ENCODE results near the gene HOMEZ. TPM values are rescaled to one million over a fixed set of nuclear protein-coding genes. Genes with fewer than 3 reads are reported as not detected.
"Not testable (repeated sequence)": the region's sequence is repeated elsewhere in the genome, so short reads cannot be mapped to it uniquely, and the experiment has no call there.

HOMEZ gene
- total RNA-seq, 1 experiment from 2014 or later, result 11.9 TPM

DNA sequence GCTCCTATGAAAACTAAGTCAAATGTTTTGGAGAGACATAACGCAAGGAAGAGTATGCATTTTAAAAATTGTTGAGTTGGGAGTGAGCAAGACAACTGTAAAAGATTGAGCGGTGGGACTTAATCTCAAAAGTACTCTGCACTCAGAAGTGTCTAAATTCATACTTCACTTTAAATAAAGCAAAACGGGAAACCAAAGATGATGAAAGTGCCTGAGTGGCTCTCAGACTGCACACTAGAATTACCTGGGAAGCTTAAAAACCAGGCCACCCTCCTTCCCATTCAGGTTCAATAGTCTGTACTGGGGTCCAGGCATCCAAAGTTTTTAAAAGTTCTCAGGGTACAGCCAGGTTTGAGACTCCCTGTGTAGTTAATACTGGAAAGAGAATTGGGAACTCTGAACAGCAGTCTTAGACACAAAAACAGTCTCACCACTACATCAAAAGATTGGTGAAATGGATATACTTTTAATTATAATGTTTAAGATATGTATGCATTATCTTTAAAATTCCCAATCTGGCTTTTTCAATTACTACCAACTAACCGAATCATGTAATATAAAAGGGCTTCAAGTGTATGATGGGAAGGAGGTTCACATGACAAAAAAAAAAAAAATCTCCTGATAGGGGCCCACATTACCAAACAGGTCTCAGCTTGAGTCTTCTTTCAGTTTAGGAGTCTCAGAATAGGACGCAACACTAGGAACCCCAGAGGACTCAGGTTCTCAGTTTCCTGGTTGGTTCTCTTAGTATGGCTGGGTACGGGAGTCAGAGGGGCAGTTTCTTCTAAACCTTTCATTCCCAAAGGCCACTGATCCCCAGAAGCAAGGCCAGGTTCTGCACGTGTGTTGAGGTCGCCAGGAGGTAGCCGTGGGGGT, 1.0 kb downstream of the HOMEZ start:
- no peak for DNase-seq (ENCODE audit: low read depth)

DNA sequence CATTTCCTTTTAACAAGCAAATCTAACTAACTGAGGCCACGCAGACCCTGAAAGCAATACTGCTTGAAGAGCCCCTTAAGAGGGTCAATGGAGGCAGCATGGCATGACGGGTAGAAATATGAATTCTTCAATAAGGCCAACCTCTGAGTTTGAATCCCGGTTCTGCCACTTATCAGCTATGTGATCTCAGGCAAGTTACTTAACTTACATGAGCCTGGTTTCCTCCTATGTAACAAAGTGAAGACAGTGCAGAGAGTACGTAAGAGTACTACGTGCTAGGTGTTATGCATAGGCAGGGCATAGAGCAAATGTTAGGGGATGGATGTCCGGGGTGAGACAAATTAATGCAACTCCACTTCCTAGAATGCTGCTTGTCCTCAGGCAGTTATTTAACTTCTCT, 4.7 kb downstream of the HOMEZ start:
- DNase-seq (ENCODE audit: low read depth), result no peak

DNA sequence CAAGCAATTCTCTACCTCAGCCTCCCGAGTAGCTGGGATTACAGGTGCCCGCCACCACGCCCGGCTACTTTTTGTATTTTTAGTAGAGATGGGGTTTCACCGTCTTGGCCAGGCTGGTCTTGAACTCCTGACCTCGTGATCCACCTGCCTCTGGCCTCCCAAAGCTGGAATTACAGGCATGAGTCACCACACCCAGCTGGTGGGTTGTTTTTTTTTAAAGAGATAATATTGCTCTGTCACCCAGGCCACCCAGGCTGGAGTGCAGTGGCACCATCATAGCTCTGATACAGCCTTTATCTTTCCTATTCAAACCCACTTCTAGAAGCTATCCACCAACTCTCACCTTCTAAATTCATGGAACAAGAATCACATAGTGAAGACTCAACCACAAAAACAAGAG, 8.0 kb downstream of the HOMEZ start:
- DNase-seq (ENCODE audit: low read depth), result peak; percentile 17

DNA sequence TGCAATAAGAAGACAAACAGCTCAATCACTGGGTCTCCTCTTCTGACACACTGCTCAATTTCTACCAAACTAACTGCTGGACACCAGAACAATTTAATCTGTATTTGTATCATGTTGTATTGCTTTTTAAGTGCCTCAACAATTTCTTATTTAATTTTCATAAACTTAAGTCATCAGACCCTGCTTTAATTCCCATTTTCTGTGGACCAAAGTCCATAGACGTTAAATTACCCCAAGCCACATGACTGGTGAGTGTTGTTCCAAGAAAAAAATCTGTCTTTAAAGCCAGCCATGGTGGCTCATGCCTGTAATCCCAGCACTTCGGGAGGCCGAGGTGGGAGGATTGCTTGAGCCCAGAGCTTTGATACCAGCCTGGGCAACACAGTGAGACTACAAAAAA, 8.7 kb downstream of the HOMEZ start:
- DNase-seq (ENCODE audit: low read depth), result no peak

DNA sequence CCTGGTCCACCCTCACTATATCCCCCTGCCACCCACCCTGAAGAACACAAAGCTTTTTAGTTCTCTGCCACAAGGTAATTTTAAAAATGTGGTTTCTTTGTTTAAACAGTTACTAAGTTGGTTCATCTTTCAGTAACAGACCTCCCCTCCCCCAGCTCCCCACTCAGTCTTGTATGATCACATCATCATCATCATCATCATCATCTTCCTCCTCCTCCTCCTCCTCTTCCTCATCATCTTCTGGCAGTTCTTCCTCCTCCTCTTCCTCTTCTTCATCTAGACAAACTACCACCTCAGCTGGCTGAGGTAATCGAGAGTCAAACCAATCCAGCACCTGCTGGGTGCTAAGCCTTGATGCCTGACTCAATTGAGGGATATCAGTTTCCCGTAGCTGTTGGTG, 10.5 kb downstream of the HOMEZ start:
- DNase-seq (ENCODE audit: low read depth), result no peak

DNA sequence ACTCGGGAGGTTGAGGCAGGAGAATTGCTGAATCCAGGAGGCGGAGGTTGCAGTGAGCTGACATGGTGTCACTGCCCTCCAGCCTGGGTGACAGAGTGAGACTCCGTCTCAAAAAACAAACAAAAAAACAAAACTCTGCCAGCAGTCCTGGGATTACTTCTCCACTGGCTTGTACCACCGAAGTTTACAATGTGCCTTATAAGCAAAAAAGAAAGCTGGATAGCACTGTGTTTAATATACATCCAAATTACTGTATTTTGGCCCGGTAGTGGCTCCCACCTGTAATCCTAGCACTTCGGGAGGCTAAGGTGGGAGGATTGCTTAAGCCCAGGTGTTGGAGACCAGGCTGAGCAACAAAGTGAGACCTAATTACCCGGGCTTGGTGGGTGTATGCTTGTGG, 16.7 kb downstream of the HOMEZ start:
- DNase-seq (ENCODE audit: low read depth), result no peak

DNA sequence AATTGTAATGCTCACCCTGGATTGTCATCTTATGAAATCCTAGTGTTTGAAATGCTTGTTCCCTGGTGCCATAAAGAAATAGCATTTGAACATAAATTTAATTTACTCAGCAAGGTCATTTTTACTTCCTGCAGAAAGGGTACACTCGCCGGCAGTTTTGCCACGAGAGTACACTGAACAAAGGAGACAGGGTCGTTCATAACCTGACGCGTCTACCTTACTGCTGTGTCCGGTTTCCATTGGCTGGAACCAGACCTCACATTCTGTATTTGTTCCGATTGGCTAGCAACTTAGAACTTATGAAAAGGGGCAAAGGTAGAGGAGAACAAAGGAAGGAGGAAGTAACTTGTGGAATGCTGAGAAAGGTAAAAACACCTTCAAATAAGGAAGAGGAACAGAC, 25.1 kb downstream of the HOMEZ start:
- not testable (repeated sequence) for DNase-seq (ENCODE audit: low read depth)

DNA sequence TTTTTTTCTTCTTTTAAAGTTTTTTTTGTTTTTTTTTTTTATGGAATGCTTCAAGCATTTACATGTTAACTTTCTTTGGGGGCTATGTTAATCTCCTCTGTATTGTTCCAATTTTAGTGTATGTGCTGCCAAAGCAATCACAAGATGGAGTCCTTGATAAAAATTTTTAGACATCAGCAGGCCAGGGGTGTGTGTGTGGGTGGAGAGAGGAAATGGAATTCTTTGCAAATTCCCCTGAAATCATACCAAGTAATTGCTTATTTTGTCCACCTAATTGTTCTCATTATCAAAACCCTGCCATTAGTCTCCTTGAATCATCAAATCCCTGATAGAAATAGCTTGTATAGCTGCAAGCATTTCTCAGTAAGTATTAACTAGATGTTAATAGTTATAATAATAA, 26.5 kb downstream of the HOMEZ start:
- no peak for DNase-seq (ENCODE audit: low read depth)

DNA sequence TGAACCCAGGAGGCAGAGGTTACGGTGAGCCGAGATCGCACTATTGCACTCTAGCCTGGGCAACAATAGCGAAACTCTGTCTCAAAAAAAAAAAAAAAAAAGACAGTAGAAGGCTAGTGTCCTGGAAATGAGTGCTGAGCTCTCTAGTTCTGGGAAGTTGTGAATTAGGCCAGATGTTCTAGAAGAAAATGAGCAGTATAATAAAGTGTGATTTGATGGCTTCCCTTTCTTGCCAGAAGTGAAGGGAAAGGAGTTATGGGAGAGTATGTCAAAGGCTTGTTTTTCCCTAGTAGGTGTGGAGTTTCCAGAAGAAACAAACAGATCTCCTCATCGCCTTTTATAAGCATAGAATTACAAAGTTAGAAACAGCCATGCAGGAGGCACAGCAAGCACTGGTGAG, 27.7 kb downstream of the HOMEZ start:
- no peak for DNase-seq (ENCODE audit: low read depth)

DNA sequence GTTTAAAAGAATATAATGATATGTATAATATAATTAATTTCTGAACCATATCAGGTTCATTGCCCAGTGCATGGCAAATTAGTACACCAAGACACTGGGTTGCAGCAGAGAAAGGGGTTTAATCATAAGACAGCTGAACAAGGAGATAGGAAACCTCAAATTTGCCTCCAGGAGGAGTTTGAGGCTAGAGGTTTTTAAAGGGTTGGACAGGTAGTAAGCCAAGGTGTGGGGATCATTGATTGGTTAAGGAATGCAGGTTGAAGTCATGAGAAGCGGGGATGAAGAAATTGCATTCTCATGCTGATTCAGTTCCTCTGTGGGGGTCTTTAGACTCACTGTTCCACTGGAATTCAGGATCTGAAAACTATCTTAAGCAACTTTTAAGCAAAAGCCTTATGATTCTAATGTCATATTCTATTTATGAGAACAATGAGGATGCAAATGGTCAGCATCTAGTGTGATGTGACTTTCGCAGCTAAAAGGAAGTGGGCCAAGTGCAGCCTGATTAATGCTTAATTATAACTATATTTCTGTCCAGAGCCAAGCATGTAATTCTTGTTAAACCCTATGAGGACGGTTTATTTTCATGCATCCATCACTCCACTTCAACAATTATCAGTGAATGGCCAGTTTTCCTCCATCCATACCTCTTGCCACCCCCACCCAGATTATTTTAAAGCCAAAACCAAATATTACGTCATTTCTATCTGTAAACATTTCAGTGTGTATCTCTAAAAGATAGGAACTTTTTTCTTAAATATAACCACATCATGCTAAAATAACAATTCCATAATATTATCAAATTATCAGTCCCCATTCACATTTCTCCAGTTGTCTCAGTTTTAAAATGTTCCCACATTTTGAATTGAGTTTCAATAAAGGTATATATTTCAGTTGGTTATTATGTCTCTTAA, 33.3 kb downstream of the HOMEZ start:
- DNase-seq (ENCODE audit: low read depth), result no peak

DNA sequence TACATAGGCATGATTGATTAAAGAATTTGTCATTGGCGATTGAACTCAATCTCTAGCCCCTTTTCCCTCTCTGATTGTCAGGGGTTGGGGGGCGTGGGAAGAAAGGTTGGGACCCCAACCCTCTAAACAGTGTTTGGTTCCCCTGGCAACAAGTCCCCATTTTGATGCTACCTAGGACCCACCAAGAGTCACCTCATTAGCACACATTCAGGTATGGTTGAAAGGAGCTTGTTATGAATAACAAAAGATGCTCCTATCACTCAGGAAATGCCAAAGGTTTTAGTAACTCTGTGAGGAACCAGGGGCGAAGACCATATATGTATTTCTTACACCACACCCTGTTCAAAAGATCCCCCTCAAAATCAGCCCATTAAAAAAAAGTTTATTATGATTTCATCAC, 33.9 kb downstream of the HOMEZ start:
- DNase-seq (ENCODE audit: low read depth), result no peak

DNA sequence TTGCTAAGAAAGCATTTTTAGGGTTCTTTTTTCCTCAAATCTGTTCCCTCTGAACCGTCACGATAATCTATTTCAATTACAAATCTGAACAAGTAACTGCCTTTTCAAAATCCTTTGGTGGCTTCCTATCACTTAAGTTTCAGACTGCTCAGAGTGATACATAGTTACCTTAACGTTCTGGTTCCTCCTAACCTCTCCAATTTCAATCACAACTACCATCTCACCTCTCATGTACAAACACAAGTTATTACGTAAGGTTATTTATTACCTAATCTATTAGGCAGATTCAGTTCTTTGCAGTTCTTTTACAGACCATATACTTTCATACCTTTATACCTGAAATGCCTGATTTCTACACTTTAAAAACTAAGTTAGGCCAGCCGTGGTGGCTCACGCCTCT, 36.1 kb downstream of the HOMEZ start:
- no peak for DNase-seq (ENCODE audit: low read depth)

DNA sequence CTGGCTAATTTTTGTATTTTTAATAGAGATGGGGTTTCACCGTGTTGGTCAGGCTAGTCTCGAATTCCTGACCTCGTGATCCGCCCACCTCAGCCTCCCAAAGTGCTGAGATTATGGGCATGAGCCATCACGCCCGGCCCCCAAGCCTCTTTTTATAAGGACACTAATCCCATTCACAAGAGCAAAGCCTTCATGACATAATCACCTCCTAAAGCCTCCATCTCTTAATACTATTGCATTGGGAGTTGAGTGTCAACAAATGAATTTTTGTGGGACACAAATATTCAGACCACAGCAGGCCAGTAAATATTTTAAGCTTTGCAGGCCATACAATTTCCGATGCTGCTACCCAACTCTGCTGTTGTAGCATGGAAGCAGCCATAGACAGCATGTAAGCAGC, 37.3 kb downstream of the HOMEZ start:
- DNase-seq (ENCODE audit: low read depth), result peak; percentile 65

DNA sequence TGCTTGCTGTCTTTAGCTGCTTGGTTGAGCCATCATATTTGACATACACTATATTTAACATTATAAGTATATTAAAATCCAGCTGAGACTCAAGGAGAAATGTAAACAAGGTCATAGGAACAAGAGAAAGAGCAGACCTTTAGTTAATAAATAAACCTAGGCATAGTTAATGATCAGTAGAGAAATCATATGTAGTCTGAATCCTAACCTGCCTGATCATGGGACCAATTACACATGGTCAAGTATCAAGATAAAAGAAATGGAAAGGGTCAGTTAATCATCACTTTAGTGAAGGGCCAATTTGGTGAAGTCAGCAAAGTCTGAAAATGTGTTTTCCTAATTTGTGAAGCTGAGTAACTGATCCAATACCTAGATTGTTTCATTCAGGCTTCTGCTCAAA, 40.6 kb downstream of the HOMEZ start:
- no peak for DNase-seq (ENCODE audit: low read depth)

DNA sequence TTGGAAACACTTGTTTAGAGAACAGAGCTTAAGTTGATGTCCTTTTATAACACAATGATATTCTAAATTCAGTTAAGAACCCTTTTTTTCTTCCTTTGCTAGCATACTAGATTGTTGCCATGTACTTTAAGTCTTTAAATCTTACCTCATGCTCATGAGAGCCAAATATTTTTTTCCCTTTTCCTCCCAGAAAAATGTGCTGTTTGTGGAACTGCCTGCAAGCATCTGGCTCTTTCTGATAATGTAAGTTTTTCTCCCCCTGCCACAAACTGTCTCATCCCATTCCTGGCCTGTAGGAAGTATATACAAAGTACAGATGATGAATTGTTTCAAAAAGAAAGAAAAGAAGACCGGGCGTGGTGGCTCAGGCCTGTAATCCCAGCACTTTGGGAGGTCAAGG, 42.9 kb downstream of the HOMEZ start:
- DNase-seq (ENCODE audit: low read depth), result no peak

DNA sequence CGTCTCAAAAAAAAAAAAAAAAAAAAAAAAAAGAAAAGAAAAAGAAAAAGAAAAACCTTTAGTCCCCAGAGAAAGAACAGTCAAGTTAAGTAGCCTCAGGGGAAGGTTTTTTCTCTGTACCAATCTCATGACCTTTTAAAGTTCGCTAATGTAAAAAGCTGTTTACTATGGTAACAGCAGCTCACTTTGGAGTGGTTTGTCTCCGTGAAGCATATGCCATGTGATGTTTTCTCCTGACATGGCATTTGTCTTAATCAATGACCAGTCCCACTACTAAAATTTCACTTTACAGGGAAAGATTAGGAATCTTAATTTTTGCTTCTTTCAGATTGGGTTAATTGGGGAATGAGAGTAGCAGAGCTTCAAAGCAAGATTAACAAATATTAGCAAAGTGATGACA, 43.9 kb downstream of the HOMEZ start:
- no peak for DNase-seq (ENCODE audit: low read depth)

DNA sequence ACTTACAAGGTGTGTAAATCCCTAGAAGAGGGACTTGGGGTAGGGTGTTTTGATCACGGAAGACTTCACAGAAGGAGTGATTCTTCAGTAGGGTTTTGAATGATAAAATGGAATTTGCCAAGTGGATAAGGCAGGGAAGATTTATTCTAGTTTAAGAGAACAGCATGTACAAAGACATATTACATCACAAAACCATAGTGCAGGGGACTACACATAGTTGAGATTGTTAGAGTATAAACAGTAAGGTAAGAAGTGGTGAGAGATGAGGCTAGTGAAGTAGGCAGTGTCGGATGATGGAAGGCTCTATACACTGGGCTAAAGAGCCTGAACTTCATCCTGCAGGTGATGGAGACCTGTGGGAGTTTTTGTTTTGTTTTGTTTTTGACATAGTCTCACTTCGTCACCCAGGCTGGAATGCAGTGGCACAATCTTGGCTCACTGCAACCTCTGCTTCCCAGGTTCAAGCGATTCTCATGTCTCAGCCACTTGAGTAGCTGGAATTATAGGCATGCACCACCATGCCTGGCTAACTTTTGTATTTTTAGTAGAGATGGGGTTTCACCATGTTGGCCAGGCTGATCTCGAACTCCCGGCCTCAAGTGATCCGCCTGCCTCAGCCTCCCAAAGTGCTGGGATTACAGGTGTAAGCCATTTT, 44.7 kb downstream of the HOMEZ start:
- not testable (repeated sequence) for DNase-seq (ENCODE audit: low read depth)

DNA sequence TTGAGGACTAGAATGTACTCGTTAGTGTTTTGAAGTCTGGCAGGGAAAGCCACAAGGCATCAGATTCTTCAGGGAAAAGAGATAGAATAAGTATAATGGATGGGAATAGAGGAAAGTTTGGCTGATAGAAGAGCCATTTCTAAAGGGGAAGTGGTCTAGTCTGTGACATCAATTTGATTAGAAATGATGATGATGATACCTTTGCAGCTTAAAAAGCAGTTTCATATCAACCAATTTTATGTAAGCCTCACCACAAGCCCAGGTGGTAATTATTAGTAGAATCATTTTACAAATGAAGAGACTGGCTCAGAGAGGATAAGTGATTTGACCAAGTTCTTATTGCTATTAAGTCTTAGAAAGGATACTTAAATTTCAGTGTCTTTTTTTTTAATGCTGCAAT, 45.3 kb downstream of the HOMEZ start:
- DNase-seq (ENCODE audit: low read depth), result no peak

DNA sequence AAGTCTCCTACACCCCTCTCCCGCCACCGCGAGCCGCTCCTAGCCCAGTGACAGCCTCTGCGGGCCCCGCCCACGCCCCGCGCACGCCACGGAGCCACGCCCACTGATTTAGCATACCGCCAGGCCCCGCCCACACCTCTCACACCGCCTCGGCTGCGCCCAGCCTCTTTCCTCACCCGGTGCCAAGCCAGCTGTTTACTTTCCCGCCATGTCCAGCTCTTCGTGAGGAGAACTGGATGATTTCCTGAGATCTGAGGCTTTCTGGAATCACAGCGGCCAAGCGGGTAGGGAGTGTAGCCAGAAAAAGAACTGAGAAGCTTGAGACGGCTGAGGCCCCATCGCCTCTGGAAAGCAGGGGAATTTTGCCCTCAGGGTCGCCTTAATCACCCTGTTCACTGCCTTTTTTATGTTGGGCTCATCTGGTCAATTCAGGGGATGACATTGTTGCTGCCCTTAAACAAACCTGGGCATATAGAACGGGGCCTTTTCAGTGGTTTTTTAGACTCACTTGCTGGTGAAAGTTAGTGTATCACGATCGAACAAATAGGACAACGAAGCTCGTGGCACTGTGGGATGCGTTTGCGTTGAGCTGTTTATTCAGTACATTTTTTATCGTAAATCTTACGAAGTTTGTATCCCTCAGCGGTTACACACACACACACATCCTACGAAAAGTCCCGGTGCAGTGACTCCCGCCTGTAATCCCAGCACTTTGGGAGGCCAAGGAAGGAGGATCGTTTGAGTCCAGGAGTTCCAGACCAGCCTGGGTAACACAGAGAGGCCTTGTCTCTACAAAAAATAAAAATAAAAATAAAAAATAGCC, 47.9 kb downstream of the HOMEZ start, which contains the start of gene RNF212B:
TSS of gene RNF212B (plus strand) at position 165 of the 823 bp plus-strand sequence. CDS start 2,410 bp downstream, outside the sequence.
- DNase-seq (ENCODE audit: low read depth), result peak; percentile 86

DNA sequence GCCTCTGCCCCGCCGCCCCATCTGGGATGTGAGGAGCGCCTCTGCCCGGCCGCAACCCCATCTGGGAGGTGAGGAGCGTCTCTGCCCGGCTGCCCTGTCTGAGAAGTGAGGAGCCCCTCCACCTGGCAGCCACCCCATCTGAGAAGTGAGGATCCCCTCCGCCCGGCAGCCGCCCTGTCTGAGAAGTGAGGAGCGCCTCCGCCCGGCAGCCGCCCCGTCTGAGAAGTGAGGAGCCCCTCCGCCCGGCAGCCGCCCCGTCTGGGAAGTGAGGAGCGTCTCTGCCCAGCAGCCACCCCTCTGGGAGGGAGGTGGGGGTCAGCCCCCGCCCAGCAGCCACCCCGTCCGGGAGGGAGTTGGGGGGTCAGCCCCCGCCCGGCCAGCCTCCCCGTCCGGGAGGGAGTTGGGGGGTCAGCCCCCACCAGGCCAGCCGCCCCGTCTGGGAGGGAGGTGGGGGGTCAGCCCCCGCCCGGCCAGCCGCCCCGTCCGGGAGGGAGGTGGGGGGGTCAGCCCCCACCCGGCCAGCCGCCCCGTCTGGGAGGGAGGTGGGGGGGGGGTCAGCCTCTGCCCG, 53.6 kb downstream of the HOMEZ start:
- not testable (repeated sequence) for DNase-seq (ENCODE audit: low read depth)

DNA sequence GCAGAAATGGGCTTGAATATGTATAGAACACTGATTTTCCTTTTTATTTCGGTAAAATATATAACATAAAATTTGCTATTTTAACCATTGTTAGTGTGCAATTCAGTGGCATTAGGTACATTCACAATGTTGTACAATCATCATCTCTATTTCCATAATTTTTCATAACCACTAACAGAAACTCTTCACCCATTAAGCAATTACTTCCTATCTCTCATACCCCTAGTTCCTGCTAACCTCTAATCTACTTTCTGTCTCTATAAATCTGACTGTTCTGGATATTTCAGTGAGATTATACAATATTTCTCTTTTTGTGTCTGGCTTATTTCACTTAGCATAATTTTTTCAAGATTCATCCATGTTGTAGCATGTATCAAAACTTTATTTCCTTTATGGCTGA, 57.1 kb downstream of the HOMEZ start:
- no peak for DNase-seq (ENCODE audit: low read depth)

Measured in M059J (cell line).